Activated CD4-positive, alpha-beta memory T cell treated with anti-CD3 and anti-CD28 coated beads, Interleukin-2, amount 10 ng/mL, durations not matched to agents 7 days and 5 days (primary cell): ENCODE data around the gene TEAD1. TPM values are rescaled to one million over a fixed set of nuclear protein-coding genes. Genes with fewer than 3 reads are reported as not detected.

ENCODE experiments used
- CTCF ChIA-PET: fragments of 350-600 bp; sonication (Branson Sonifier 250); formaldehyde crosslinking; loops from one replicate; lab custom pipeline; 2021; ENCODE audit warnings: antibody characterized with exemption, inconsistent platforms; lab: Charles Lee
- POLR2A ChIA-PET: fragments of 350-600 bp; sonication (Branson Sonifier 250); formaldehyde crosslinking; loops from one replicate; lab custom pipeline; 2021; ENCODE audit warnings: antibody characterized with exemption; lab: Charles Lee
- DNase-seq: peaks from one replicate; pipeline ENCODE4 v3.0.0-alpha.2; 2020
- H3K27ac Mint-ChIP-seq: one replicate; pipeline ENCODE4 v1.8.0; 2021; ENCODE audit warnings: mild to moderate bottlenecking, mixed read lengths
- H3K27me3 Mint-ChIP-seq: one replicate; pipeline ENCODE4 v1.8.0; 2021; ENCODE audit warnings: mixed read lengths
- H3K36me3 Mint-ChIP-seq: one replicate; pipeline ENCODE4 v1.8.0; 2021; ENCODE audit warnings: low read depth, mixed read lengths
- H3K4me1 Mint-ChIP-seq: one replicate; pipeline ENCODE4 v1.8.0; 2021; ENCODE audit warnings: mixed read lengths
- H3K4me3 Mint-ChIP-seq: one replicate; pipeline ENCODE4 v1.8.0; 2021; ENCODE audit warnings: mild to moderate bottlenecking, mixed read lengths
- H3K9me3 Mint-ChIP-seq: one replicate; pipeline ENCODE4 v1.8.0; 2021; ENCODE audit warnings: mixed read lengths
- total RNA-seq, 2 experiments: library from RNA; stranded (reverse); gene quantifications; one replicate each; pipeline ENCODE4 v1.2.3, GENCODE V29; 2021

Gene TEAD1
- total RNA-seq, 2 experiments from 2014 or later = 0.98 to 1.0 TPM

DNA sequence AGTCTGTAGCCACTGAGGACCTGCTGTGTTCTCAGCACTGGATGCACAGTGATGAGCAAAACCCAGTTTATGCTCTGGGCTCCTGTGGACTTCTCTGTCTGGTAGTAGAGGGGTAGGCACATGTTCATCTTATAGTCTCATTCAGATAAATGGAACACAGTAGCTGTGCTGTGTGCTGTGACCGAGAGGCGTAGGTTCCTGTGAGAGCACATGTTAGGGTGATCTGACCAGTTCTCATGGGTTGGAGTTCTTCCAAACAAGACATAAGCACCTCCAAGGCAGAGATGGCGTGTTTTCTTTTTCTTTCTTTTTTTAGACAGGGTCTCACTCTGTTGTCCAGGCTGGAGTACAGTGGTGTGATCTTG is 180.1 kb downstream of the TEAD1 start:
- no peak for DNase-seq
- peaks cover 16% of the 10 kb centered on the region for H3K4me1 Mint-ChIP-seq
- H3K27me3 Mint-ChIP-seq = peaks cover 13% of the 10 kb centered on the region
- ChIA-PET POLR2A (no interaction called here), CTCF (no interaction called here)
- no peak overlapping the region for H3K4me3 Mint-ChIP-seq
- H3K36me3 Mint-ChIP-seq = no peaks in the 10 kb centered on the region
- H3K9me3 Mint-ChIP-seq = no peaks in the 10 kb centered on the region
- no peak overlapping the region for H3K27ac Mint-ChIP-seq

DNA sequence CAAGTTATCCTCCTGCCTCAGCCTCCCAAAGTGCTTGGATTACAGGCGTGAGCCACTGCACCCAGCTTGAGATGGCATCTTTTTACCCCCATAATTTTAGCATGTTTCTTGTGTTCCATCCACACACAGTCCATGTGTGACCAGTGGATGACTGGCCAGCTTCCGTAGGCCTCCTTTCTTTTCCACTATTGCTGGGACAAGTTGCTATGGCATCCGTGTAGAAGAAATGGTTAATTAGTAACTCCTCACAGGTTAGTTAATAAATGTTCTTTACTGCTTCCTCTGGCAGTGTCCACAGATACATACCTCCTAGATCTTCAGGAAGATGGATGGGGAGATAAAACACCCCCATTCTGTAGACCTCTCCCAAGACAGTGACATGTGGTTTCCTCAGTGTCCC is 180.6 kb downstream of the TEAD1 start:
- POLR2A ChIA-PET = no interaction called here
- DNase-seq = no peak
- peaks cover 13% of the 10 kb centered on the region for H3K27me3 Mint-ChIP-seq
- H3K4me3 Mint-ChIP-seq = no peak overlapping the region
- peaks cover 16% of the 10 kb centered on the region for H3K4me1 Mint-ChIP-seq
- CTCF ChIA-PET = no interaction called here
- no peaks in the 10 kb centered on the region for H3K9me3 Mint-ChIP-seq
- no peak overlapping the region for H3K27ac Mint-ChIP-seq
- no peaks in the 10 kb centered on the region for H3K36me3 Mint-ChIP-seq

DNA sequence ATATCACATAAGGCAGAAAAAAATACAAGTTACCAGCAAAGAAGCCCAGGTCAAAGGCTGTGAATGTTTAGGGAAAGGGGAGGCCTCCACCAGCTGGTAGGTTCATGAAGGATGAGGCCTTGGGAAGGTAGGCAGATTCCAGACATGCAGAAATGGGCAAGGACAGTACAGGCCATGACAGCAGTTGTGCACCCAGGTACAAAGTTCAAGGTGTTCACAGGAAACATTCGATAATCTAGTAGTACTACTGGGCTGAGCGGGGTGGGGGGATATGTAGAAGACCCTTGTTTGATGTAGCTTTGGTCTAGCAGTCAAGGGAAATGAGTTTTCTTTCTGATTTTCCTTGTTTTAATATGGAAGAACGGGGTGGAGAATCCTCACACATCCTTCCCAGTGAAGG is 182.1 kb downstream of the TEAD1 start:
- Mint-ChIP-seq H3K4me3 (no peak overlapping the region), H3K27ac (no peak overlapping the region), H3K9me3 (no peaks in the 10 kb centered on the region), H3K4me1 (peaks cover 10% of the 10 kb centered on the region), H3K27me3 (peaks cover 17% of the 10 kb centered on the region), H3K36me3 (no peaks in the 10 kb centered on the region)
- ChIA-PET CTCF (no interaction called here), POLR2A (no interaction called here)
- no peak for DNase-seq

GRCh38 chr11:12857572-12857971 is 183.4 kb downstream of the TEAD1 start:
- POLR2A ChIA-PET = no interaction called here
- Mint-ChIP-seq H3K27me3 (peaks cover 22% of the 10 kb centered on the region), H3K9me3 (no peaks in the 10 kb centered on the region)

DNA sequence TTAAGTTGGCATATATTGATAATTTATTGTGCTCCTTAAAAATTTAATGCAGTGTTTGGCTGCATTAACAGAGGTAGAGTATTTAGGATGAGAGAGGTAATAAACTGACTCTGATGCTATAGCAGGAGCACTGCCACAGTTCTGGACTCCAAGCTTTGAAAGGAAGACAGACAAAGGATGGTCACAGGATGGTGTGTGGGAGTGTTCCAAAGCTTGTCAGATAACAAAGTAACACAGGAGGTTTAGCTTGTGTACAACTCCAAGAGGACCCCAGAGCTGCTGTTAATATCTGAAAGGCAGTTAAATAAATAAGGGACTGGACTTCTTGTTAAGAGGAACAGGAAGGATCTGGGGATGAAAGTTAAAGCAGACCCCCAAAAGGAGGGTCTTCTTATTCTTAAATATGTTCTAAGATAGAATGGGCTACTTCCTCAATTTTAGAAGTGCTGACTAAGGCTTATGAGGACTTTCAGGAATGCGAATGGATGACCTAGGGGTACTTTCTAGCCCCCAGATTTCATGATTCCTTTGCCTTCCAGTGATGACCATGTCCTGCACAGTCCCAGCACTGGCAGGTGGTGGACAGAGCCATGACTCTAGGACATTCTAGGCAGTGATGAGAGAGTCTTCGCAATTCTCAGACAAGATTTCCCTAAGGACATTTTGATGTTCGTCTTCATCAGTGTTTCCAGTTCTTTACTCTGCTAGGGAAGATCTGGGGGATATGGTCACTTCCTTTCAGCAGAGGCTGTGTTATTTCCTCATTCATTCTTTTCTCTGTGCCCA is 185.8 kb downstream of the TEAD1 start:
- Mint-ChIP-seq H3K36me3 (no peaks in the 10 kb centered on the region), H3K4me3 (no peak overlapping the region), H3K27me3 (peaks cover 47% of the 10 kb centered on the region), H3K27ac (no peak overlapping the region), H3K9me3 (no peaks in the 10 kb centered on the region), H3K4me1 (peaks cover 6% of the 10 kb centered on the region)
- ChIA-PET CTCF (interaction anchor here (0.5 kb wide), 1 partner anchor 140 kb away, joined by 3 read pairs; no protein-coding TSS in a partner anchor), POLR2A (no interaction called here)
- DNase-seq = no peak

More at GRCh38 chr11:12857572-12857971, 183.4 kb downstream of the TEAD1 start:
- Mint-ChIP-seq H3K36me3 (no peaks in the 10 kb centered on the region), H3K27ac (no peak overlapping the region), H3K4me3 (no peak overlapping the region), H3K4me1 (peaks cover 2% of the 10 kb centered on the region)
- CTCF ChIA-PET = no interaction called here
- no peak for DNase-seq

DNA sequence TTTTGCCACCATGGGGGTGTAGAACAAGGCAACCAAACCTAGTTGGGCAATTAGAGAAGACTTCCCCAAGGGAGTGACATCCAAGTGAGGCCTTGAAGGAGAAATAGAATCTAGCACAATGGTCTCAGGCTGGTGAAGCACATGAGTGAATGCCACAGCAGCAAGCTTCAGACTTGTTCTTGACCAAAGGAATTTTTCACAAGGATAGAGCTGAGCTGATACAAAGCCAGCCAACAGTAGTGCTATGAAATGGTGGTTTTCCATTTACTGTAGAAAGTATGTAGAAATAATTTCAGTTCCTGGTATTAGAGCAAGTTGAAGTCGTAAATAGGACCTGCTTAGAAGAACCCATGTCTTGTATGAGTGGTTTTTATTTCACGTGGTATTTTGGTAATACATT is 186.6 kb downstream of the TEAD1 start:
- POLR2A ChIA-PET = no interaction called here
- H3K9me3 Mint-ChIP-seq = no peaks in the 10 kb centered on the region
- no peak overlapping the region for H3K4me3 Mint-ChIP-seq
- peaks cover 6% of the 10 kb centered on the region for H3K4me1 Mint-ChIP-seq
- H3K36me3 Mint-ChIP-seq = no peaks in the 10 kb centered on the region
- no peak for DNase-seq
- peaks cover 49% of the 10 kb centered on the region for H3K27me3 Mint-ChIP-seq
- CTCF ChIA-PET = no interaction called here
- H3K27ac Mint-ChIP-seq = no peak overlapping the region

- ChIA-PET CTCF (no interaction called here), POLR2A (no interaction called here)
- H3K4me1 Mint-ChIP-seq = peaks cover 6% of the 10 kb centered on the region
- H3K4me3 Mint-ChIP-seq = no peak overlapping the region
- no peak for DNase-seq
- no peaks in the 10 kb centered on the region for H3K9me3 Mint-ChIP-seq
- H3K27ac Mint-ChIP-seq = no peak overlapping the region
- H3K36me3 Mint-ChIP-seq = no peaks in the 10 kb centered on the region
- peaks cover 63% of the 10 kb centered on the region for H3K27me3 Mint-ChIP-seq
Observed at GRCh38 chr11:12862696-12863469, 188.7 kb downstream of the TEAD1 start.

DNA sequence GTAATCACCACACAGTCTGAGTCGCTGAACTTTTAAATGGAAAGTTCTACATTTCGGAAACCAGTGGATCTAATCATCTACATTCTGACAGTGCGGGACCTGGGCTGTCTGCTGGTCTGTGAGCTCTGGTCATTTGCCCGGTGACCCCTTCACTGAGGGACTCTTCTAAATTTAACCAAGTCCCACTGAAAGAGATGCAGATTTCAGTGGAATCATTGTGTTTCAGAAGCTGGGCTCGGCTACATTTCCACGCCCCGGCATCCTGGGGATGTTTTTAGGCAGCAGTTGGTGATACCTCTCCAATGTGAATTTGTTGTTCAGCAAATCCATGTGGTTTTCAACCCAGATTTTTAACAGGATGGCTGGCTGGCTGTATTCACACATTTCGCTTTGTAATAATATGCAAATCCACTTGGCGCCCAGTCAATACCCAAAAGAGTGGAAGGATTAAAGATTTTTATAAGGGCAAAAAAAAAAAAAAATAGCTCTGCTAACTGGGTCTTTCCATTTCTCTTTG is 189.4 kb downstream of the TEAD1 start:
- Mint-ChIP-seq H3K27me3 (peaks cover 63% of the 10 kb centered on the region), H3K4me1 (peaks cover 6% of the 10 kb centered on the region)
- CTCF ChIA-PET = interaction anchor here (1.0 kb wide), 1 partner anchor 22 kb away, joined by 3 read pairs; no protein-coding TSS in a partner anchor

DNA sequence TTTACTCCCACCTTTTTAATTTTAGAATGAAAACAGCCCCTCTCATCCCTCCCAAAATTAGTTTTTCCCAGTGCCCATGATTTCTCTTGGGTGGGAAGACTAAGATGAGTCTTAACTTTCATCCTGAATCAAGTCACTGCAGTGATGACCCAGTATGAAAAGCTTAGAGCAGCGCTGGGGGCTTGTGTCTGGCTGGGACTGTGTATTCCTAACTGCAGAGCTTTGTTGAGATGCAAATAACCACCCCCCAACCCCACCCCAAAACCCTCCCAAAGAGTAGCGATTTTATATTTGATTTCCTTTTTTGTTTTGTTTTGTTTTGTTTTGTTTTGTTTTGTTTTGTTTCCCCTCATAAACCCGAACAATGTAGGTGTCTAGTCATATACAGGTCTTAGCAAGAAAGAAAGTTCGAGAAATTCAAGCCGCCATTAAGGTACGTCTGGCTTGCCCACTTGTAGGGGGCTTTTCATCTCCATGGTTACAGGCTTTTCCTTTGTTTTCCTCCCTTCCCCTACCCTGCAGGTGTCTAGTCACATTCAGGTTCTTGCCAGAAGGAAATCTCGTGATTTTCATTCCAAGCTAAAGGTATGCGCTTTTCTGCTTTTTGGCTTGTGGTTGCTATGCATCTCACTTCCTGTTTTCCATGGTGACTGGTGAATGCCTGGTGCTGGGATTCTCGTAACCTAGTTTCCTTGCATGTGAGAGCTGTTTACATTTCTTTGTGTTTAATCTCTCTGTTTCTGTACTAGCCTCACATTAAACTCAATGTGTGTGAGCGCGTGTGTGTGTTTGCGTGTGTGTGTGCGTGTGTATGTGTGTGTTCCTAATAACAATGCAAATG is 190.3 kb downstream of the TEAD1 start:
- Mint-ChIP-seq H3K9me3 (no peaks in the 10 kb centered on the region), H3K27ac (no peak overlapping the region), H3K27me3 (peaks cover 62% of the 10 kb centered on the region), H3K4me3 (no peak overlapping the region), H3K4me1 (peaks cover 6% of the 10 kb centered on the region), H3K36me3 (no peaks in the 10 kb centered on the region)
- CTCF ChIA-PET = interaction anchor here (1.0 kb wide), 1 partner anchor 23 kb away, joined by 3 read pairs; no protein-coding TSS in a partner anchor
- DNase-seq = no peak
- POLR2A ChIA-PET = no interaction called here

More for the DNA sequence above, 189.4 kb downstream of the TEAD1 start:
- POLR2A ChIA-PET = no interaction called here
- Mint-ChIP-seq H3K36me3 (no peaks in the 10 kb centered on the region), H3K27ac (no peak overlapping the region), H3K9me3 (no peaks in the 10 kb centered on the region), H3K4me3 (no peak overlapping the region)
- no peak for DNase-seq

GRCh38 chr11:12865863-12866595 is 191.8 kb downstream of the TEAD1 start:
- no peaks in the 10 kb centered on the region for H3K36me3 Mint-ChIP-seq
- H3K9me3 Mint-ChIP-seq = no peaks in the 10 kb centered on the region
- no peak for DNase-seq
- no peak overlapping the region for H3K27ac Mint-ChIP-seq
- POLR2A ChIA-PET = no interaction called here
- no peak overlapping the region for H3K4me3 Mint-ChIP-seq
- CTCF ChIA-PET = no interaction called here
- peaks cover 54% of the 10 kb centered on the region for H3K27me3 Mint-ChIP-seq
- H3K4me1 Mint-ChIP-seq = peaks cover 6% of the 10 kb centered on the region

DNA sequence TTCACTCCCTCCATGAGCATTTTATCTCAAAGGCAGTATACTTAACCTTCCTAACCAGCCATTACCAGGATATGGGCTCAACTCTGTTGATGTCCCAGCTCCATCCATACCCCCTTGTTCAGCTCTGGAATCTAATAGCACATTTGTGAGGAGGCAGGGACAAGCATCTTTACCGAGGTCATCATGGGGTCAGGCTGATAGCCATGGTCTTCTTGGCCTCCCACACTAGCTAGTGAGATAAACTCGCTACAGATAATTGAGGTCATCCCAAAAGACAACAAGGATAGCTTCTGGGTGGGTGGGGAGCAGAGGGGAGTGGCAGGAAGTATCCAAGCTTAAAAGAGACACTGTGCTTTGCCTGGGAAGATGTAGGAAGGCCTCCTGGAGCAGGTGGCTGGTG is 193.3 kb downstream of the TEAD1 start:
- CTCF ChIA-PET = no interaction called here
- POLR2A ChIA-PET = no interaction called here
- H3K27ac Mint-ChIP-seq = no peak overlapping the region
- DNase-seq = no peak
- no peak overlapping the region for H3K4me3 Mint-ChIP-seq
- H3K36me3 Mint-ChIP-seq = no peaks in the 10 kb centered on the region
- H3K27me3 Mint-ChIP-seq = peaks cover 48% of the 10 kb centered on the region
- peaks cover 6% of the 10 kb centered on the region for H3K4me1 Mint-ChIP-seq
- no peaks in the 10 kb centered on the region for H3K9me3 Mint-ChIP-seq

DNA sequence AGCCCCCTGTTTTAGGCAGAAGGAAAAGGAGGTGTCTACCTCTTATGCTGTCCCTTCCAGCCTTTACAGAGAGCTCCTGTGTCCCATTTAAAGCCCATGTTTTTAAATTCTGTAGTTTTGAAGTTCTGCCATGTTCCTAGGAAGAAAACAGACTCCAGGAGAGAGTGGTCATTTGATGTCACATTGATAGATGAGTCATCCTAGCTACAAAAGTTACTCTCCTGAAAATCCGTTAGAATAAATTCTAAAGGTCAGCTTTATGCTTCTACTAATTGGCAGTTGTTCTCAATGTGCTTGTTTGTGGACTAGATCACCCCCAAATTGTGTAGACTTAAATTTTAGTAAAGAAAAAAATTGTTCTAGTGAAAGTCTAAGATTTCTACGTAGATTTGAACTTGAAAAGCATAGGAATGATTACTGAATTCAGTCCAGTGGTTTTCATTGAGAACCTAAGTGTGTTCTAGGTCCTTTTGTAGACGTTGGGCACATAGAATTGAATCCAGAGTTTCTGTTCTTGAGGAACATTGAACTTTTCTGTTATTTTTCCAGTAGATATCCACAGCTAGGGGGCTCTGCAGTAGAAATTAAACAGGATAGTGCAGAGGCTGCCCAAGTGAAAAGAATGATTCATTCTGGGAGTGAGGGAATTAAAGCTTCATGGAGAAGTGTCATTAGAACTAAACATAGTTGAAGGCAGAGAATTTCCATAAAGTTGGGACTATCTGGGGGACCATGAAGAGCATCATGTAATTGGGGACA is 194.3 kb downstream of the TEAD1 start:
- Mint-ChIP-seq H3K27me3 (peaks cover 38% of the 10 kb centered on the region), H3K27ac (no peak overlapping the region), H3K36me3 (no peaks in the 10 kb centered on the region), H3K4me3 (no peak overlapping the region), H3K4me1 (peaks cover 6% of the 10 kb centered on the region), H3K9me3 (no peaks in the 10 kb centered on the region)
- no peak for DNase-seq
- ChIA-PET CTCF (no interaction called here), POLR2A (no interaction called here)
